Measurements from ENCODE around the gene FREM3.

Gene FREM3

DNA sequence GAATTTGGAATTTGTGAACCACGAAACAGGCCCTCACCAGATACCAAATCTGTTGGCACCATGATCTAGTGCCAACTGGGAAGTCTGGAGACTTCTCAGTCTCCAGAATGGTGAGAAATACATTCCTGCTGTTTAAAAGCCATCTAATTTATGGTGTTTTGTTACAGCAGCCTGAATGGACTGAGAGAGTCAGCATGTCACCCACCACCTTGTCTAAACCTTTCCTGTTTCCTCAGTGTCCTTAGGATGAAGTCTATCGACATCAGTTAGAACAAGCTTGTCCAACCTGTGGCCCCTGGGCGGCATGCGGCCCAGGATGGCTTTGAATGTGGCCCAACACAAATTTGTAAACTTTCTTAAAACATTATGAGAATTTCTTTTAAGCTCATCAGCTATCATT lies 42.1 kb downstream of the FREM3 start:
- DNase-seq: no peak

DNA sequence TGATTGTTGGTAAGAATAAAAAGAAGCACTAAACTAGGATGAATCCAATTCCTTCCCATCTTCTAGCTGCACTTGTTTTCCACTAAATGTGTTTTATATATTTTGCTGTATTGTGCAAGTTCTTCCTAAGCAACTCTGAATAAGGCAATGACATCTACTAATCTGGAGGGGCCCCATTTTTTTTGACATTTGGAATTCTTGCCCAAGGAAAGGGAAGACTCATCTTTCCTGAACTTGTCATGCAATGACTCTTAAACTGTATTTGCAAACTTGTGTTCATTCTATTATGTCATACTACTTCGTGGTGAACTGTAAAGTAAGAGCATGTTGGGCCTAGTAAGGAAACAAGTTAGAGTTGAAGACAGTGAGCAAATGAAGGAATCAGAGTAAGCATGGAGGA lies 45.9 kb downstream of the FREM3 start:
- DNase-seq: no peak

DNA sequence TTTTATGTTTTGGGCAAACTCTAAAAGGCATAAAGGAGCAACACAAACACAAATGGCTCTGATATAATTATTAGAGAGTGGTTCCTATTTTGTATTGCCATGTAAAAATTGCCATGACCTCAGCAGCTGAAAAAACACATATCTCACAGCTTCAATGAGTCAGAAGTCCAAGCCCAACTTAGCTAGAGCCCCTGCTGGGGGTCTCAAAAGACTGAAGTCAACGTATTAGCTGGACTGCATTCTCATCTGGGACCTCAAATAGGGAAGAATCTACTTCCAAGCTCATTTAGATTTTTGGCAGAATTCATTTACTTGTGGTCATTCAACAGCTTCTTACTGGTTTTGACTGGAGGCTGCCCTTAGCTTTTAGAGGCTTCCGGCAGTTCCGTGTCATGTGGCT lies 47.4 kb downstream of the FREM3 start:
- DNase-seq: no peak

DNA sequence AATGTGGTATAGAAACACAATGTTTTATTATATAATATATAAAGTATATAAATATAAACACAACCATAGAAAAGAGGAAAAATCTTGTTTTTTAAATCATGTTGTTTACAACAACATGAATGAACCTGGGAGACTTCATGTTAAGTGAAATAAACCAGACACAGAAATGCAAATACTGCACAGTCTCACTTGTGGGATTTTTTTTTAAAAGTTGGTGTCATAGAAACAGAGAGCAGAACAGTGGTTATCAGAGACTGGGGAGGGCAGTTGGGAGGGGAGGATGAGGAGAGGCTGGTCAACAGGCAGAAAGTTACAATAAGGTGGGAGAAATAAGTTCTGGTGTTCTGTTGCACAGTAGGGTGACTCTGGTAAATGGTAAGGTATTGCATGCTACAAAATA lies 57.1 kb downstream of the FREM3 start:
- no peak for DNase-seq

DNA sequence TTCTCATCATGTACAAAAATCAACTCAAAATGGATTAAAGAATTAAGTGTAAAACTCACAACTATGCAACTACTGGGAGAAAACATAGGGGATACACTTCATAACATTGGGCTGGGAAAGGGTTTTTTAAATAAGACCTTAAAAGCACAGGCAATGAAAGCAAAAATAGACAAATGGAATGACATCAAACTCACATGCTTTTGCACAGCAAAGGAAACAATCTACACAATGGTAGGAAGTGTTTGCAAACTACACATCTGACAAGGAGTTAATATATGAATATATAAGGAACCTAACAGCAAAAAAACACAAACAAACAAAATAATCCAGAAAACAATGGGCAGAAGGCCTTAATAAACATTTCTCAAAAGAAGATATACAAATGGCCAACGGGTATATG lies 57.9 kb downstream of the FREM3 start:
- no peak for DNase-seq

DNA sequence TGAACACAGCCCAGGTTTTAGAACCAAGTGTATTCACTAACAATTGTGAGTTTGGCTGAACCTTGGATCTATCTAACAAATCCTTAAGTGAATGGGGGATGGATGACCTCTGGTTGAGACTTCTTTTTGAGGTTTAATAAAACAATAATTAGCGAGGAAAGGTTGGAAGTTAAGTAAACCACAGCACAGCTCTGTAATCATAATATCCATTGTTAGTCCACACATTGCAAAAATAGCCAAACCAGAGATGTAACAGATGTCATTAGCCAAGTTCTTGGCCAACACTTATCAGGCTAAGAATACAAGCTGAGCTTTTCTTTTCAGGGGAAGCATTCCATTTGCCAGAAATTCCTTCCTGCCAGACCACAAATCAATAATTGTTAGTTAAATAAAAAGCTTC lies 59.1 kb downstream of the FREM3 start:
- no peak for DNase-seq

DNA sequence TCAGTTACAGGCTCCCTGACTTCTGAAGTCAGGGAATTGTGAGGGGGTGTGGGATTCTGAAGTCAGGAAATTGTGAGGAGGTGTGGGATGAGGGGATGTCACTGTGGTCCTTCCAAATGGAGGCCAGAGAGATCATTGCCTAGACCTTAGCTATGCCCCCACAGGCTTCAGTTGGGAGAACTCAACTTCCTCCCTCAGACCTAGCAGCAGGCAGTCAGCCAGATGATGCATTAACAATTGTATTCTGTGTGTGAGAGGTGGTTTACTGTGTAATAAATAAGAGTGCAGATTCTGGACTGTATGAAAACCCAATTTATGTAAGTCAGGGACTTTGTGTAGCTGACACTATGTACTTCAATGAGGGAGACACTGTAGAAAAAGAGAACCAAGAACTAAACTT lies 65.7 kb downstream of the FREM3 start:
- DNase-seq: no peak

DNA sequence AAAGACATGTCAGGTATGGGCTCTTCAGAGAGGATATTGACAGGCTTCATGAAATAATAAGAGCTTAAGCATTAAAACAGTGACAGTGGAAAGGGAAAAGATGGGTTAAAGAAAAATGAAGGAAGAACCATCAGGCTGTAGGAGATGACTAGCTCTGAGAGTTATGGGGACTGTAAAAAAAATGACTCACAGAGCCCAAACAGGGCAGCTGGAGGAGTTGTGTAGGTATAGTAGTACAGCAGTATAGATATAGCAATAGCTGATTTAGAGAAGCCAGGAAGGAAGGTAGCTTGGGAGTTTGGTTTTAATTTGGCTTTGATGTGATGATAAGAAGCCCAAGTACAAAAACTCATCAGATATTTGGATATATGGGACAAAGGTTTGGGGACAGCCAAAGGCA lies 66.6 kb downstream of the FREM3 start:
- DNase-seq: no peak

DNA sequence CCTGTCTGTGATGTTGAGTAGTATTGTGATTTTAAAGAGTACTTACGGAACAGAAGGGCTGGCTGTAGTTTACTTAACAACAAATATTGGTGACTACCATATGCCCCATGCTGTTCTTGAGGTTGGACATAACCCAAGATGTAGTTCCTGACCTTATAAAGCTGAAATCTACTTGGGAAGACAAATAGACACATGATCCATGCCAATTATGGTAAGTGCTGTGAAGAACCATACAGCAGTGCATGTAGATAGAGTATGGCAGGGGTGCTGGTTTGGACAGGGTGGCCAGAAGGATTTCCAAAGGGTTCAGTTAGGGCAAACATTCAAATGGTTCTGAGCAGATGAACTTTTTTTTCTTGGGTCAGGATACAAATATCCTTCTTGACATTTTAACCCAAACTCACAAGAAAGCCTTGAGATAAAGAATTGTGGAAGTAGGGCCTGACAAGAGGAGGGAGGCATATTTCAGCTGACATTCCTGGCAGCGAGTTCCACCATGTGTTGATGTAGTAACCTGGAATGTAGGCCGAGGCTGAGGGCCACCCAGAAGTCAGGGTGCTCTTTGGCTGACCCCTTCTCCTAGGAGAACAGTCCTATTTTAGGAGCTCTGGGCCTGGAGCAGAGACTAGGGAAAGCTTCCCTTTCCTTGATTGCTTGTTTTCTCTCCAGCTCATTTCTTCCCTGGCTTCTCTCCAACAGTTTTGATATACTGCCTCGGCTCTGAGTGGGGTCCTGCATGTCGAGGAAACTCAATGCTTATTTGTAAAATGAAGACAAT lies 74.2 kb downstream of the FREM3 start:
- DNase-seq: no peak

DNA sequence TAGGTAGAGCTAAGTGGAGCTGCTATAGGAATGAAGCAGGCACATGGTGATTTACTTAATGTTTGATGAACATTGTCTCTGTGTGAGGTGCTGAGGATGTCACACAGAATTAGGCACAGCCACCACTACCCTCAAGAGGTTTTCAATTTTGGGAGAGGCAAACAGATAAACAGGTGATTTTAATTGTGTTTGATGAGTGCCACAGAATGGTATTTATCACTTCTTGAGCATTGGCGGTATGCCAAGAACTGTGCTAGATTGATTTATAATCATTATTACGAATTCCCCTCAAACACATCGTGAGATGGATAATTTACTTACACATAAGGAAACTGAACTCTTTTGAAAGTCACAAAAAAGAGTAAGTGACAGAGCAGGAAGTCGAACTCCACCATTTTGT lies 74.8 kb downstream of the FREM3 start:
- no peak for DNase-seq

DNA sequence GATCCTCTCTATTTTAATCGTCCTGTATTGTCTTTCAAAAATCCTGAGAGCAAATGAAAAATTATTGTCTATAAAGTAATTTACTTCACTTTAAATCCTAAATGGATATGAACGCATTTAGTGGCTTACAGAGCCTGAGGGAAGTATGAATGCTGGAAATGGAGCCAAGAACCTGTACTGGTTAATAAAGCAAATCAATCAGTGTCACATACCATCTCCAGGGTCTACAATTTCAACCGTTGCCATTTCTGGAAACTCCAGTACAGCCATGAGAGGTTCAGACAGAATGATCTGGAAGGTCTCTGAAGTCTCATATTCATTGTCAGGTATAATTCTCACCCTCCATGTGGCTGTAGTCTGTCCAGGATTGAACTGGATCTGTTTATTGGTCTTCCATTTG lies 76.6 kb downstream of the FREM3 start:
- no peak for DNase-seq

DNA sequence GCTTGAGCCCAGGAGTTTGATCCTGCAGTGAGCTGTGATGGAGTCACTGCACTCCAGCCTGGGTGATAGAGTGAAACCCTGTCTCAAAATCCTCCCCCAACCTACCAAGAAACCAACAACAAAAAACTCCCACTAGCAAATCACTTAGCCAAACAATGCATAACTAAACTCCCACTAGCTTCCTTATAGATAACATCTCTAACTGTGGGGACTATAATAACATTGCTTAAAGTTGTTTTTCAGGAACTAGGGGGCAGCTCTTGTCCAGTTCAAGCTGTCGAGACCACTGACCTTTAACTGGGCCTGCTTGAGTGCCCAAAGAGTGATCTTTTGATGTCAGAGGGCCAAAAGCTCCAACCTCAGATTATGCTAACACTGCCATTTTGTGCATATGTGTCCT lies 81.7 kb downstream of the FREM3 start:
- DNase-seq: no peak

DNA sequence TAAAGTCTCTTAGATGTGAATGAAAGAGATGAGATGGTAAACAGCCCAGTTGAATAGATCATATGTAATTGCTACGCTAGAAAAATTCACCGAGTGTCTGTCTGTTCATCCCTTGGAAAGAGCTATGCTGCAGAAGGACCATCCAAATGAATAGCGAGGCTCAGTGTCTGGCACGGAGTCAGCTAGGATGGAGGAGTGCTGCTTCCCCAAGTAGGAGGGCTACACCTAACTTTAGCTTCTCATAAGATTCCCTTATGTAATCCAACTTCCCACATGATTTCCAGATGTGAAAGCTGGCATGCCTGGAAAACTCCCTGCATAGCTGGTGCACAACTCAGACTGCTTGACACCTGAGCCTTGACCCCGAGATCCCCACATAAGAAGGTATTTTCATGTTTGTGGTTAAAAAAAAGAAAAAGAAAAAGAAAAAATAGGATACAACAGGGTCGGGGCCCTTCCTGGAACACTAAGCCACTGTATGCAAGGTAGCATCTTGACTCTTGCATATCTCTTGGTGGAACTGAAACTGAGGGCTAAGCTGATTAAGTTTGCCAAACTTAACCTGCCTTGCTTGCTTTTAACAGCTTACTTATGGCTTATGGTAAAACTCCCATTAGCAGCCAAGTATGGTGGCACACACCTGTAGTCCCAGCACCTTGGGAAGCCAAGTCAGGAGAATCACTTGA lies 82.3 kb downstream of the FREM3 start:
- no peak for DNase-seq

DNA sequence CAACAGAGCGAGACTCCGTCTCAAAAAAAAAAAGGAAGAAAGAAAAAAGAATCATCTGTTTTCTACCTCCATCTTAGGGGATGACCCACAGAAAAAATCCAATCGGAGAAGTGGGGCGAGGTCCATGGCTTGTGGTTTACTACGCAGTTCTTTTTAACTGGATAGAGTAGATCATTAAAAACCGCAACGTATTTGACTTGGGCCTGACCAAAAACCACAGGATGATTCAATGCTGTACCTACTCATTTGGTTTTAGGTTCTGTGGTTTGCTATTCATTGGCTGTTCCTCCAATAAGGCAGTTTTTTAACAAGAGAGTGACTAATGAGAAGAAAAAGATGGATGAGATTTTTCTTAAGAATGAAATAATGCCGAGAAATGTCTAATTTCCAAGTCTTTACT lies 83.7 kb downstream of the FREM3 start:
- no peak for DNase-seq

DNA sequence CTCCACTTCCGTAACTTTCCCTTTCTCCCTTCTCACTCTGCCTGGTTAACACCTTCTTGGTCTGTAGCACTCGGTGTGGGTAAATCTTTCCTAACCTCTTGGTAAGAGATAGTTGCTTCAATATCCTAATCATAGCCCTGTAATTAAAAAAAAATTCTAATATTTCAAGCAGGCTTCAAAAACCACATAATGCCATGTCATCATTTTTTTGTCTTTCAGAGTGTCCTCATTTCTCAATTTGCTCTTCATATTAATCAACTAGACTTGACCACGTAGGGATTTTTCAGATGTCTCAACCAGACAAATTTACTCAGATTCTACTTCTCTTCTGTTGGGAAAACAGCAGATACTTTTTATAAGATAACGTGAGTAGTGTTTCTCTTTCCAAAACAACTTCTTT lies 91.0 kb downstream of the FREM3 start:
- DNase-seq: no peak

DNA sequence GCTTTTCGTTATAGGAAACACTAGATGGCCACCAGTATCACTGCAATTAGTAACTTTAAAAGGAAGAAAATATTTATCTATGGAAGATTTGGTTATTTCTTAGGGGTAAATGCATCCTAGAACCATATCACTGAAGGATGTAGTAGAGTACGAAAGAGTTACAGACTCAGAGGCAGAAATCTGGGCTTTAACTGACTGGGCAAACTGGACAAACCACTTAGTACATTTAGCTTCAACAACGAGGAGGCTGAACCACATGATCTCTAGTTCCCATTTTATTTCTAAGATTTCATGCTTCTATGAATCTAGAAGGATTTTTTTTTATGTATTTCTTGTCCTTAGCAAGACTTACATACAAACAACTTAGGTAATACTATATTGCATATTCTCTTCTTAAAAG lies 94.0 kb downstream of the FREM3 start:
- no peak for DNase-seq

DNA sequence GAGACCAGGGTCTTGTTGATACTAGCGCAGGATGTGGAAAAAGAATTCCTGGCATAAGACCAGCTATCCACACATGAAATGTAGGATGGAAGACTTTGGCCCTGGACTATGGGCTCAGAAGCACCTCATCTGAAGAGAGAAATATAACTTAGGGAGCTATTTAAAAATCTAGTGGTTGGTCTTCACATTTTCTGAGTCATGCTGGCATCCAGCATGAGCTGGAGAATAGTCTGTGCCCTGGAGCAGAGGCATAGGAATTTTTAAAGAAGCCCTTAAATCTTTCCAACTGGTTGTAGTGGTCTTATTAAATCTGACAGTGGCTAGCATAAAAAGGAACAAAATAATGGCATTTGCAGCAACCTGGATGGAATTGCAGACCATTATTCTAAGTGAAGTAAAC lies 100.6 kb downstream of the FREM3 start:
- DNase-seq: no peak

DNA sequence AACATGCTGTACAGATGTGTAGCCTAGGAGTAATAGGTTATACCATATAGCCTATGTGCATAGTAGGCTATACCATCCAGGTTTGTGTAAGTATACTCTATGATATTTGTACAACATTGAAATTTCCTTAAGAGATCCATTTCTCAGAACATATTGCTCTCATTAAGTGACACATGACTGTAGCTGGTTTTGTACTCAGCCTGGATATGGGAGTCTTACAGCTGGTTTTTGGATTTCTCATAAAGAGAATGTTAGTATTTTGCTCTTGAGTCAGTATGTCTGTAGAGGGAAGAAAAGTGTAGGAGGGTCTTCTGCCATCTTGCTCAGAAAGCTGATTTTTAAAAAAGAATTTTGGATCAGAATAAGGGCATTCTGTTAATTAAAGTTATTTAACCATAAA lies 101.7 kb downstream of the FREM3 start:
- DNase-seq: no peak

DNA sequence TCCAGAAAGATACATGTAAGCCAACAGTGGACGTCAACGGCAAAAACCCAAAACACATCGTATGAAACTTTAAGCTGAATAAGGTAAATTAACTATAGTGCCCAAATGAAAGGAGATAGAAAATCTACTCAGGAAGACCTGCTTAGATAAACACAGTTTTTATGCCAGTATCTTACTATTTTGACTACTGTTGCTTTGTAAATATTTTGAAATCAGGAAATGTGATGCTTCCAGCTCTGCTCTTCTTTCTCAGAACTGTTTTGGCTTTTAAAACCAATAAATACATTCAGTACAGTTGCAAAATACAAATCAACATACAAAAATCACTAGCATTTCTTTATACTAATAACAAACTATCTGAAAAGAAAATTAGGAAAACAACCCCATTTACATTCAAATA lies 103.2 kb downstream of the FREM3 start:
- no peak for DNase-seq

DNA sequence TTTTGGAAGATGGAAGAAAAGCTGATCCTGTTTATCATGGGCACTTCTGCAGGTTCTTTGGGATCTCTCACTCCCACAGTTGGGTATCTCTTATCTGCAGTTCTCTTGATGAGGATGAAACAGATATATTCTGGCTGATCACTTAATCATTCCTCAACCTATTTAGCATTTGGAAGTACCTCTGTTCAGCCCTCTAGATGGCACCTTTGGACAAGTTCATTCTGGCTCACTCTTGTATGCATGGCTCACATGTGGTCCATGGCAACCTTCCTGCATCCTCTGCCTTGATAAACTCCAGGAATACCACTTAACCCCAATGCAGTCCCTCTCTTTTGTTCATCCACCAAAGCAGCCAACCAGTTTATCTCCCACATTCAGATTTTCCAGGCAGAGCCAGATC lies 112.8 kb downstream of the FREM3 start:
- peak; percentile 38 for DNase-seq

DNA sequence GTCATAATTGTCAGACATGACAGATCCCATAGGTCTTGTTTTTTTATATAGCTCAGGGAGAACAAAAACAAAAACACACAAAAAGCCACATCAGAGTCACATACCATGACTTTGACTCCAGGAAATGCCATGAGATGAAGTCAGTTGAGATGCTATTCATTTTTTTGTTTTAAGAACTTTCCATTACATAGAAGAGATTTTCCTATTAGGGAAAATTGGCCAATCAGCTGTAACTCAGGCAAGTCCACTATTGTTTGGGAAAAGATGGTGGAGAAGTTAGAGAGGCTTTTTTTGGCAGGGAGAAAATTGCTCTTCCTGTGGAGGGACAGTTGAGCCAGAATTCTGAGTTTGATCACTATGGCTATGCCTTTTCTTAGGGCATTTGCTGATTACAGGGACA lies 114.4 kb downstream of the FREM3 start:
- no peak for DNase-seq

DNA sequence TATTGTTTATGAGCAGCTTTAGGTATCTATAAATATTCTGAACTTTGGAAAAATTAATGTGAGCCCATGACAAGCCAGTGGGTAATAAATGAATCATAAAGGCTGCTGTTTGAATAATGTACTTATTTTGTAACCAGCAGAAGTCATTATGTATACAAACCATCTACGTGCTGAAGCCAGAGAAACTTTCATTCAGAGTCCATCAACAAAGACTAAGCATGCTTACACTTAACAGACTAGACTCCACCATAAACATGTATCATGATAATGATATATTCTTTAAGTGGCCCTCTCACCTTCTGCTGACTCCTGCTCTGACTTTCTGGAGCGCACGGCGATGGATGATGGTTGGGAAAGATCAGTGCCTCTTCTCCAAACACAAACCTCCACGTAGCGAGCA lies 114.9 kb downstream of the FREM3 start:
- no peak for DNase-seq

DNA sequence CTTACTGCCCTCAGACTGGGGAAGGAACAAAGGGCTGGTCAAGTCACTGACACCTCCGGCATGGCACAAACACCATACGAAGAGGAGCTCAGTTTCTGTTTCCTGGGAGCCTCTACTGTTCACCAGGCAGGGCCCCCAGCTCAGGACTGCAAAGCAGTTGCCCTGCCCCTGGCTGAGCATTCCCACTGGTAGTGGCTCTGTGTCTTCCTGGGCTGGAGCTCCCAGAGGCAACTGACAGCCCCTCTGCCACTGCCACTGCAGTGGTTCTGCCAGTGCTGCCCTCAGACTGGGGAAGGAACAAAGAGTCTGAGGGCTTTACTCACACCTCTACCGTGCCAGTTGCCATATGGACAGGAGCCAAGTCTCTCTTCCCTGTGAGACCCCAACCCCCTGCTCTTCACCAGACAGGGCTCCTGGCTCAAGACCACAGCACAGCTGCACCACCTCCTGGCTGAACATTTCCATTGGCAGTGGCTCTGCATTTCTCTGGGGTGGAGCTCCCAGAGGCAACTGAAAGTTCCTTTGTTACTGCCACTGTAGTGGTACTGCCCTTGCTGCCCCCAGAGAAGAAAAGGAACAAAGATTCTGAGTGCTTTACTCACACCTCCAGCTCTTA lies 119.0 kb downstream of the FREM3 start:
- DNase-seq: peak; percentile 44

DNA sequence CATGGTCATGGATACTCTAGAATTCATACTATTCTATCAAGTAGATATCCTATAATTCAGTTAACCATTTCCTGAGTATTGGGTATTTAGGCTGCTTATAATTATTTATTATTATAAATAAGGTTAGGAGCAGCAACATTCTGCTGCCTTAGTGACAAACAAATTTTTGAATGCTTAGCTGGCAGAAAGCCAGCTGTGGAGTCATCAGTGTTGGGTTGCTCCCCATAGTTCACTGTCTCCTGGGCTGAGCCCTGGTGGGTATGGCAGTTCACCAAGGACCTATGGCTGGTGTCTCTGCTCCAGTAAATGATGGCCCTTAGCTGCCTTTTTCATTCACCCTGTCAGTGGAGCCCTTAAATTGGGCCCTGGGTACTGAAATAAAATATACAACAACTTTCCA lies 125.1 kb downstream of the FREM3 start:
- no peak for DNase-seq

DNA sequence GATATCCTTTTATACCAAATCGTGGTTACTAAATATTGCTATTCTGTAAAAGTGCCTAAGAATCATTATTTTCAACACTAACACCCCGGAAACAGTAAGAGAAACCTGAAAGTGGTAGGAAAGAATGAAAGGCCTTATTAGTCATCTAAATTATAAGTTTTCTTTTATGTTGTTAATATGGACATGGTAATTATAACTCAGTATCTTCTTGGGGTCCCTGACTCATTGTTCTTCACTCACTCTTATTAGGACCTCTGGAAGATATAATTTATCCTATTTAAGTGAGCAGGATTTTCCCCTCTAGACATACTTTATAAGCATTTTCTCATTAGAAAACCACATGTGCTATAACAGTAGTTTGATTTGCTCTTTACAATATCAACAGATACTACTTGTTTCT lies 136.0 kb downstream of the FREM3 start:
- DNase-seq: no peak
